ENCODE results near the gene AKT2. TPM values are rescaled to one million over a fixed set of nuclear protein-coding genes. Genes with fewer than 3 reads are reported as not detected.

Gene AKT2
- polyA plus RNA-seq, 1 donor (not counting 4 experiments of a cell fraction or from before 2014, with no cell fraction given) = 108 TPM

DNA sequence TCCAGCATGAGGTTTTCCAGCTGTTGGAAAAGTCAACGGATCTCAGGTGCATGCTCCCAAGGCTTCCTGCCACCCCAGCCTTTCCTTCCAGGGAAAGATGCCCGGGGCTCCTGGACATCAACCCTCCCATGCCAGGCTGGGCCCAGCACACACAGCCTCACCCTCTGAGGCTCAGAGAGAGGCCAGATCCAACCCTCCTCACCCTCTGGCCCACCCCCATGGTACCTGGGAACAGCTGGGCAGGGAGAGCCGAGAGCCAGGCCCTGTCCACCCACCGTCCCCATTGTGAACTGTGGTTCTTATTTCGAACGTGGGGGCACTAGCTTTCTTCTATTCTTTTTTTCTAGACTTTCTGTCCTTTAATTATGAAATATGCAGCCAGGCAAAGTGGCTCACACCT is 48.8 kb downstream of the AKT2 start:
- peaks cover 13 to 32% of the 10 kb centered on the region in 2 experiments for H3K36me3 ChIP-seq (ENCODE audit: control insufficient read depth in 2 of 2, extremely low read depth in 1 of 2, insufficient read depth in 2 of 2, low read length in 2 of 2)
- no peaks in the 10 kb centered on the region for H3K9me3 ChIP-seq (ENCODE audit: control insufficient read depth, low read depth, low read length)
- H4K20me1 ChIP-seq (ENCODE audit: control insufficient read depth, extremely low read depth, insufficient read depth, low read length) = no peaks in the 10 kb centered on the region
- FAIRE-seq (no peak), DNase-seq (ENCODE audit: low read depth, low spot score) (no peak)
- TF ChIP-seq, protein P1, sequence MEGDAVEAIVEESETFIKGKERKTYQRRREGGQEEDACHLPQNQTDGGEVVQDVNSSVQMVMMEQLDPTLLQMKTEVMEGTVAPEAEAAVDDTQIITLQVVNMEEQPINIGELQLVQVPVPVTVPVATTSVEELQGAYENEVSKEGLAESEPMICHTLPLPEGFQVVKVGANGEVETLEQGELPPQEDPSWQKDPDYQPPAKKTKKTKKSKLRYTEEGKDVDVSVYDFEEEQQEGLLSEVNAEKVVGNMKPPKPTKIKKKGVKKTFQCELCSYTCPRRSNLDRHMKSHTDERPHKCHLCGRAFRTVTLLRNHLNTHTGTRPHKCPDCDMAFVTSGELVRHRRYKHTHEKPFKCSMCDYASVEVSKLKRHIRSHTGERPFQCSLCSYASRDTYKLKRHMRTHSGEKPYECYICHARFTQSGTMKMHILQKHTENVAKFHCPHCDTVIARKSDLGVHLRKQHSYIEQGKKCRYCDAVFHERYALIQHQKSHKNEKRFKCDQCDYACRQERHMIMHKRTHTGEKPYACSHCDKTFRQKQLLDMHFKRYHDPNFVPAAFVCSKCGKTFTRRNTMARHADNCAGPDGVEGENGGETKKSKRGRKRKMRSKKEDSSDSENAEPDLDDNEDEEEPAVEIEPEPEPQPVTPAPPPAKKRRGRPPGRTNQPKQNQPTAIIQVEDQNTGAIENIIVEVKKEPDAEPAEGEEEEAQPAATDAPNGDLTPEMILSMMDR (optimal IDR thresholded peaks at IDR 0.05 in 1 of 3, IDR thresholded peaks at IDR 0.05 in 1 of 3, conservative IDR thresholded peaks at IDR 0.05 in 1 of 3; ENCODE audit: extremely low read depth in 1 of 3, insufficient read depth in 2 of 3, low read length in 3 of 3) = no peak
- no peak for TF ChIP-seq EZH2 (IDR thresholded peaks at IDR 0.05; ENCODE audit: low read length)
- H2AFZ ChIP-seq (ENCODE audit: control insufficient read depth, low read length) = no peak overlapping the region
- no peaks in the 10 kb centered on the region for H3K4me1 ChIP-seq (ENCODE audit: control insufficient read depth, extremely low read depth, insufficient read depth, low read length)
- no peaks in the 10 kb centered on the region for H3K27me3 ChIP-seq (ENCODE audit: control insufficient read depth, extremely low read depth, insufficient read depth, low read length)
- no peaks in the 10 kb centered on the region for H3K9me1 ChIP-seq (ENCODE audit: control insufficient read depth, extremely low read depth, insufficient read depth, low read length)
- no peak overlapping the region for H3K4me3 ChIP-seq (ENCODE audit: control insufficient read depth in 2 of 3, extremely low read depth in 1 of 3, insufficient read depth in 2 of 3, low read depth in 1 of 3, low read length in 3 of 3)
- H3K4me2 ChIP-seq (ENCODE audit: control insufficient read depth, extremely low read depth, insufficient read depth, low read depth, low read length) = no peak overlapping the region
- no peaks in the 10 kb centered on the region for H3K79me2 ChIP-seq (ENCODE audit: control insufficient read depth, insufficient read depth, low read length)
- H3K27ac ChIP-seq (ENCODE audit: control insufficient read depth, insufficient read depth, low read length) = no peak overlapping the region
- H3K9ac ChIP-seq (ENCODE audit: control insufficient read depth, extremely low read depth, insufficient read depth, low read length) = no peak overlapping the region
- dilution Hi-C loops (cut with MboI; ENCODE audit: extremely low pct_ligation_motif_present, low sequenced_read_pairs) = no loop called here

DNA sequence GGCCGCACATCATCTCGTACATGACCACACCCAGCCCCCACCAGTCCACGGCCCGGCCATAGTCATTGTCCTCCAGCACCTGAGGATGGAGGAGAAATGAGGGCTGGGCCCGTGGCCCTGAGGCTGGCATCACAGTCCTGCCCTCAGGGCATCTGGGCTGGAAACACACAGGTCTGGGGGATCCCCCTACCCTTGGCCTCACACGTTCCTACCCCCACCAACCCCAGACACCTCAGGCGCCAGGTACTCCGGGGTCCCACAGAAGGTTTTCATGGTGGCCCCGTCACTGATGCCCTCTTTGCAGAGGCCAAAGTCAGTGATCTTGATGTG is 49.2 kb downstream of the AKT2 start:
- TF ChIP-seq, protein P1 (optimal IDR thresholded peaks at IDR 0.05 in 1 of 3, IDR thresholded peaks at IDR 0.05 in 1 of 3, conservative IDR thresholded peaks at IDR 0.05 in 1 of 3; ENCODE audit: extremely low read depth in 1 of 3, insufficient read depth in 2 of 3, low read length in 3 of 3) = no peak
- TF ChIP-seq EZH2 (IDR thresholded peaks at IDR 0.05; ENCODE audit: low read length) = no peak
- Histone ChIP-seq H3K27me3 (ENCODE audit: control insufficient read depth, extremely low read depth, insufficient read depth, low read length) (no peaks in the 10 kb centered on the region), H3K27ac (ENCODE audit: control insufficient read depth, insufficient read depth, low read length) (no peak overlapping the region), H3K9me1 (ENCODE audit: control insufficient read depth, extremely low read depth, insufficient read depth, low read length) (no peaks in the 10 kb centered on the region), H3K36me3 (ENCODE audit: control insufficient read depth in 2 of 2, extremely low read depth in 1 of 2, insufficient read depth in 2 of 2, low read length in 2 of 2) (peaks cover 13 to 32% of the 10 kb centered on the region in 2 experiments), H3K4me1 (ENCODE audit: control insufficient read depth, extremely low read depth, insufficient read depth, low read length) (no peaks in the 10 kb centered on the region), H3K4me3 (ENCODE audit: control insufficient read depth in 2 of 3, extremely low read depth in 1 of 3, insufficient read depth in 2 of 3, low read depth in 1 of 3, low read length in 3 of 3) (no peak overlapping the region), H3K9me3 (ENCODE audit: control insufficient read depth, low read depth, low read length) (no peaks in the 10 kb centered on the region), H4K20me1 (ENCODE audit: control insufficient read depth, extremely low read depth, insufficient read depth, low read length) (no peaks in the 10 kb centered on the region), H3K9ac (ENCODE audit: control insufficient read depth, extremely low read depth, insufficient read depth, low read length) (no peak overlapping the region), H3K4me2 (ENCODE audit: control insufficient read depth, extremely low read depth, insufficient read depth, low read depth, low read length) (no peak overlapping the region), H2AFZ (ENCODE audit: control insufficient read depth, low read length) (no peak overlapping the region), H3K79me2 (ENCODE audit: control insufficient read depth, insufficient read depth, low read length) (no peaks in the 10 kb centered on the region)
- dilution Hi-C loops (cut with MboI; ENCODE audit: extremely low pct_ligation_motif_present, low sequenced_read_pairs) = no loop called here
- DNase-seq (ENCODE audit: low read depth, low spot score) (no peak), FAIRE-seq (no peak)

Data from keratinocyte (primary cell).